HG03060 (cell line): ENCODE data around the gene LNX1.

Experiments
- ATAC-seq: cut with Tn5 transposase; IDR thresholded peaks from one replicate; pipeline ENCODE4 v1.9.1; 2021; ENCODE audit warnings: low read depth, moderate number of reproducible peaks; ENCODE audit not compliant: unreplicated experiment

Gene LNX1

DNA sequence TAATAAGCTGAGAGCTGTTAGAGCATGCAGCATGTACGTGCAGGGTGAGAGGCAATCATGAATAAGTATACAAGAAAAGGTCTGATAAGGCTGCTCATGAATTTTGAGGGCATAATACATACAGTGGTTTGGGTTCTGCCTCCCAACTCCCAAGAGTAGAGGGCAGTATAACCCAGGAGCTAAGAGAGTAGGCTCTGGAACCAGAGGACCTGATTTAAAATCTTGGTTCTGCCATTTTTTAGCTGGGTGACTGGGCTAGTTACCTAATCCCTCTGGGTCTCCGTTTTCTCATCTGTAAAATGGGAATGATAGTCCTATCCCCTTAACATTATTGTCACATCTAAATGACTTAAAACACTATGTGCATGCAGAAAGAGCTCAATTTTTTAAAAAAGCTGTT is 85.3 kb downstream of the LNX1 start:
- ATAC-seq = no peak

- no peak for ATAC-seq
Observed at GRCh38 chr4:53502094-53502493, 89.2 kb downstream of the LNX1 start.

- ATAC-seq = no peak
Observed at GRCh38 chr4:53501561-53501960, 89.7 kb downstream of the LNX1 start.

DNA sequence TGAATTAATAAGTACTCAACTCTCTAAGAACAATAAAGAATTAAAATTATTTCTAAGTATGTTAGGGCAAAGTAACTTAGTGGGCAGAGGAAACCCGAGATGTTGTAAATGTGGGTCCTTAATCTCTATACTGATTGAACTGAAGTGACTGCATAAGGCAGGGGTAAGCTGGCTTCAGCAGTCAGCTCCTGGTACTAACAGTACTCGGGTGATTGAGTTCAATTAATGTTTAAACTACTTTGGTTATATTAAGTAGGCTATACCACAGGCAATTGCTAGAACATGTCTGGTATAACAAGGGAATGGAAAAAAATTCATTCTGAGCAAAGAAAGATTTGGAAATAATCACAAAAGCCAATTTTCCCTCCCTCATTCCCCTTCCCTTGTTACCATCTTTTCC is 90.7 kb downstream of the LNX1 start:
- ATAC-seq = no peak

GRCh38 chr4:53499791-53500190 is 91.5 kb downstream of the LNX1 start:
- no peak for ATAC-seq

- ATAC-seq = no peak
Observed at GRCh38 chr4:53498706-53499105, 92.6 kb downstream of the LNX1 start.

DNA sequence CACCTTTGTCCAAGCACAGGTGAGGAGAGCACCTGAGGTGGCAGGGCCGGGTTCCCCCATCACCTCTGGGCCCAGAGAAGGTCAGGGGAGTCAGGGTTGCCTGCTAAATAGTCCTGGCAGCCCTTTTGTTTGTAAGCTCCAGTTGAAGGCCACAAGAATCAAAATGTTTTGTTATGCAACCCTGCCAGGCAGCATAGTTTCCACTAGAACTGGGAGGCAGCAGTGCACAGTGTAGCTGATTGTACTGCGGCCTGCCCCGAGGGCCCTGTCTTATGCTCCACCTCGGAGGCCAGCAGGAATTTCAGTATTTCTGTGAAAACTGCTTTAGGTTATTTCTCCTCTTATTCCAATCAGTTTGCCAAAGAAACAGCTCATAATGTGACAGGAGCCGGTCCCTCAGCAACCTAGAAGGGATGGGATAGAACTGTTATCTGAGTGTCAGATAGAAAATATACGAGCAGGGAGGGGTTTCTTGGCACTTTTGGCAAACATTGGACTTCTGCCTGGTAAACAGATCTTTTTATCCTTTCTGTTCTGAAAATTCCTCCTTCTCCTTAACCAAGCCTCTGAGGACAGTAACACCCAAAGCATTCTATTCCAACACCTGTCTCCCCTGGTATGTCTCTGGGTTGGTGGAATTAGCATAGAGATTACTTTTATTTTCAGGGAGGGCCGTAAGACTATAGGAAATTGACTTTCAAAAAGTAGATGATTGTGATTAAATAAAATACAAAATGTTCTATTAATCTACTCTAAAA is 93.6 kb downstream of the LNX1 start:
- ATAC-seq = no peak

DNA sequence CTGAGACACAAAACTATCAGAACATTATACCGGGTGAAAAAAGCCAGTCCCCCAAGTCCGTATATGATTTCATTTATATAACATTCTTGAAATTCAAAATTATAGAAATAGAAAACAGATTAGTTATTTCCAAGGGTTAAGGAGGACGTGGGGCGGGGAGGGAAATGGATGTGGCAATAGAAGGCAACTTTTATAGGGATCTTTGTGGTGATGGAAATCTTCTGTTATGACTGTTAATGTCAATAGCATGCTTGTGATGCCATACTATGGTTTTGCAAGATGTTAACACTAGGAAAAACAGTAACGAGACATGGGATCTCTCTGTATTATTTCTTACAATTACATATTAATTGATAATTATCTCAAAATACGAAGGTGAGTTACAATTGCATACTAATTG is 96.4 kb downstream of the LNX1 start:
- ATAC-seq = no peak

- ATAC-seq = no peak
Observed at GRCh38 chr4:53490965-53491622, 100.2 kb downstream of the LNX1 start.

GRCh38 chr4:53490161-53490956 is 100.9 kb downstream of the LNX1 start:
- no peak for ATAC-seq

DNA sequence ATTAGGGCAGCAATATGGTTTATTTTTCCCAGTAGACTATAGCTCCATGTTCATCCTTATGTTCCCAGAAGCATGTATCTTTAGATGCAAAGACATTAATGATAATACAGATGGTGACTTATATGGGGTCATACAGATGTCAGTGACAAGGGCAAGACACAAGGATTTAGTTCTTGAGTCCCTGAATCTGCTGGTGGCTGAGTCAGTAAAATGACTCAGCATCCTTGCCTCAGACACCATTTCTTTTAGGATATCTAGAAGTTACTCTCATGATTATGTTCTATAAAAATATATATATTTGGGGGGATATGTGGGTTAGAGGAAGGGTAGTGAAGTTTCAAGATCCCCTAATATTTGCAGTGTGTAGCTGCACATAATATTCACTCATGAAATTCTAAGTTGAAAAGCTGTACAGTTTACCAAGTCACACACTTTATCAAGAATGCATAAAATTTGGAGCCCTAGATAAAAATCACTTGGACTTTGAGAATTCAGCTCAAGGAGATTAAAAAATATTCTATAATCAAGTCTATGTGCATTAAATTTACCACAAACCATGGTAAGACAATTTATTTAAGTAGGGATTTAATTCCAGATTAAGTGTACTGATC is 101.9 kb downstream of the LNX1 start:
- no peak for ATAC-seq

DNA sequence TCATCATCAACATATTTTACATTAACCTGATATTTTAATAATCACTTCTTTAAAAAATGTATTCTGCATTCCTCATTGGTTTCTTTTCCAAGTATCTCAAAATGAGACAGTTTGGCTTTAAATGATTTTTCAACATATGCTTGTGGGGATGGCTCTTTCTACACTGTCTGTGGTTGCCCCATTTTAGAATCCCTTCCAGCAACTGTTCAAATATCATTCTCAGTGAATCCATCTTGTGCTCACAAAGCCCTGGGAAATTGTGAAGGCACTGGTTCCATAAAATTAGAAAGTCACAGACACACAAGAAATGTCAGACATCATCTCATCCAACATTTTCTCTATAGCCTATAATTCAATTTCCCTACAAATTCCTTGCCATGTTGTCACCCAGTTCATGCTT is 103.5 kb downstream of the LNX1 start:
- no peak for ATAC-seq

DNA sequence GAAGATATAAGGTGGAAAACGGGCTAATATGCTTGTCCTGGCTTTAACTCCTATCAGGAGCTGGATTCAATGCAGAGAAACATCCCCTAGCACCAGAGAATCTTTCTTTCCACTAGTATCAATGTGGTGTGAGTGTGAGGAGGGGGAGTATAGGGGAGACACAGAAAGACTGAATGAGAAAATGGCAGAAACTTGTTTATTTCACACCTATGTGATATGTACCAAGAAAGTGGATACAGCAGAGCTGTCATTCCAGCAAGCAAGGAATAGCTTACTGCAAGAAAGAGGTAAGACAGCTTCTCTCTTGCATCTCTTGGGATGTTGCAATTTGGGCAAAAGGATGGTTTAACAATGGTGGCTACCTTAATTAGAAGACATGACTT is 105.6 kb downstream of the LNX1 start:
- ATAC-seq = no peak

DNA sequence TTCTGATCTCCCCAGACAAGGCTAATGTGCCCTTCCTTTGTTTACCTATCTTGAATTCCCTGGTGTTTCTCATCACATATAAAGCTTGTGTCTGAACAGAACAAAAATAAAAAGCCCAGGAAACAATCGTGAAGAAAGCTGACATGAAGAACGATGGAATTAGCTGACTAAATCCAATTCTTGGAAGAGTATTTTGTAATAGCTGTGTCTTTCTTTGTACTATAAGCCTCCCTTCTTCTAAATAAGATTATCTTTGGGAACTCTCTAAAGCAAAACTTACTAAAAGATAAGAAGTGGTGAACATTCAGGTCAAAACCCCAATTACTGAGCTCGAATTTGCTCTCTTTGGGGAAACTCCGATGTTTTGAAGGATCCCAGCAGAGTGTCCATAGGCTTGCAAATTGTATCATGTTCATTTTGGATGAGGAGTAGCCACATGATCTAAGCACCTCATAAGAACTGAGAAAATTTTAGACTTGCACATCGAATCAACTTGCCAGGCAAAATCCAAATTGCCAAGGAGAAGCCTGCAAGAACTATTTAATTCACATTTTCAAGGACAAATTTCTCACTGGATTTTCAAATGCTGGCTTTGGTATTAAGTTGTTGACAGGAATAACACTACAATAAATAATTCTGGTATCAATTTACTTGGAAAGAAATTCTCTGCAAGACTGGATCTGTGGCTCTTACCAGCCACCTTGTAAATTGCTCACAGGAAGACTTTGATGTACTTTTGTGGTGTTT is 106.2 kb downstream of the LNX1 start:
- ATAC-seq = no peak

DNA sequence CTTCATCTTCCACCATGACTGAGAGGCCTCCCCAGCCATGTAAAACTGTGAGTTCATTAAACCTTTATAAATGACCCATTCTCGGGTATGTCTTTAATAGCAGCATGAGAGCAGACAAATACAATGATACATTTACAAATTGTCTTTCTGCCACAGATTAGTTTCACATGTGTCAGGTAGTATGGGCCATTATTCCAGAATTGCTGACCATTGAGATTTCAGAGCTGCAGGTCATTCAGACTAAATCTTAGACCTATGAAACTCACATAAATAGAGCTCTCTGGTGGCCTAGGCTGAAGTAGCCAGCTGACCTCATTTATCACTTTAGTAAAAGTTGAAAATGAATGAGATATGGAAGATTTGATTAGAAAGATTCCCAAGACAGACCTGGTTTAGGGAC is 108.0 kb downstream of the LNX1 start:
- ATAC-seq = no peak

GRCh38 chr4:53481586-53481985 is 109.7 kb downstream of the LNX1 start:
- no peak for ATAC-seq

DNA sequence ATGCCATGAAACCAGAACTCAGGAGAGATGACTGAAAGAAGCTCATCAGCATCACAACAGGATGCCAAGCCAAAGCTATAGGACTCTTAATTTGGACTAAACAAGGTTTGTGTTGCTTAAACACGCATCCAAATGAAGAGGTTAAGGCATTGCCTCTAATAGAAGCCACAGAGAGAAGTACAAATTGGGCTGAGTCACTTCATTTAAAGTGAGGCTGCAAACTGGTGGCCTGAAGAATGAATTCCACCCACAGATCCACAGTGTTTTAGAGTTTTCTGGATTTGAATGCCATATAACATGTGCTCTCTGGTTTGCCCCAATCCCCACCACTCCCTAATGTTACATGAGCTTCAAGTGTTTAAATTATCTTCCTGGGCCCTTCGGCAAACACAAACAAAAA is 110.4 kb downstream of the LNX1 start:
- no peak for ATAC-seq

DNA sequence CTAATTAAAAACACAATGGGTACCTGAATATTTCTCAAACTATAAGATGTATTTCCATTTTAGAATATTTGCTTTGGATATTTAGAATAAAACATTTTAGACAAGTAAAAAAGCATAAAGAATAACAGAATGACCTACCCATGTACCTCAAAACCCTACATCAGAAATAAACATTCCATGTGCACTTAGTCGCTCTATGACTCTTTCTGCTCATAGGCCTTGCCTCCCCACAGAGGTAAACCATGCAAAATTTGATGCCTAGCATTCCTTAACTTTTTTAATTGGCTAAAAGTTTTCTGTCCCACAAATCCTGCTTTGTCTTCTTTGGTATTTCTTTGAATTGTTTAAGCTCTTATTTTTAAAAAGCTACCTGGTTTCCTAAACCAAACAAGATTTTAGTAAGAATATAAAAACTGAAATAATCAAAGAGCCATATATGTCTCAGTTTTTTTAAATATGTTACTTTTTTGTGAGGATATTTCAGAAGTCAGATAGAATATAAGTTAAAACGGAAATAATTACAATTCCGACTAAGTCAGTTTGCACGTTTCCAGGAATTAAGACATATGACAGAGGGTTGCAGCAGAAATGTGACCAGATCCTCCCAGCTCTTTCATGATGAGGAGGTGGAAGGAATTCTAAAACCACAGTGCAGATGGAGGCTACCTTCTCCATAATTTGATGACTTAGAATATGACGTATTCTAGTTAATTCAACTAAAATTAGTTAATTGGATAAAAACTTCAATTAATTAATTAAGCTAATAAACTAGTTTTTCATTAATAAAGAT is 111.4 kb downstream of the LNX1 start:
- no peak for ATAC-seq

- no peak for ATAC-seq
Observed at GRCh38 chr4:53478671-53479456, 112.4 kb downstream of the LNX1 start.
